ENCODE data around the gene HS6ST1. TPM values are rescaled to one million over a fixed set of nuclear protein-coding genes. Genes with fewer than 3 reads are reported as not detected.

The HS6ST1 gene
- total and polyA plus RNA-seq, 2 donors (not counting 3 experiments of a cell fraction or from before 2014, with no cell fraction given), result 12.8 to 19.4 TPM

GRCh38 chr2:128235581-128235980 is 83.1 kb downstream of the HS6ST1 start:
- Histone ChIP-seq H3K4me3 (replicated peaks in 1 of 3; ENCODE audit: insufficient read depth in 1 of 3, low read depth in 1 of 3, low read length in 3 of 3) (no peak overlapping the region), H3K9me1 (replicated peaks; ENCODE audit: control insufficient read depth, extremely low read depth, insufficient read depth, low read length) (no peaks in the 10 kb centered on the region), H3K27ac (ENCODE audit: insufficient read depth, low read depth, low read length) (no peak overlapping the region), H3K9me3 (replicated peaks; ENCODE audit: control insufficient read depth, insufficient read depth, low read length) (no peaks in the 10 kb centered on the region), H2AFZ (ENCODE audit: low read depth, low read length) (no peak overlapping the region), H3K4me2 (ENCODE audit: insufficient read depth, low read length) (no peak overlapping the region), H3K4me1 (ENCODE audit: control insufficient read depth, extremely low read depth, insufficient read depth, low read length) (peaks cover 6% of the 10 kb centered on the region), H3K79me2 (ENCODE audit: control insufficient read depth, insufficient read depth, low read length) (no peaks in the 10 kb centered on the region), H3K27me3 (ENCODE audit: control insufficient read depth in 2 of 2, insufficient read depth in 2 of 2, low read length in 2 of 2) (peaks cover 0 to 2% of the 10 kb centered on the region in 2 experiments), H3K36me3 (ENCODE audit: control insufficient read depth in 2 of 2, extremely low read depth in 1 of 2, insufficient read depth in 2 of 2, low read length in 2 of 2) (no peaks in the 10 kb centered on the region), H3K9ac (replicated peaks; ENCODE audit: extremely low read depth, insufficient read depth, low read length) (no peak overlapping the region), H4K20me1 (replicated peaks; ENCODE audit: control insufficient read depth, extremely low read depth, insufficient read depth, low read length) (no peaks in the 10 kb centered on the region)
- dilution Hi-C loops (cut with MboI; ENCODE audit: extremely low pct_ligation_motif_present, low sequenced_read_pairs) (no loop called here), intact Hi-C loops (cut with micrococcal nuclease) (no loop called here)
- no peak for FAIRE-seq
- DNase-seq (ENCODE audit: low read depth, low spot score), result no peak
- POLR2A ChIA-PET, result no interaction called here
- TF ChIP-seq JUN (IDR thresholded peaks at IDR 0.05; ENCODE audit: borderline replicate concordance, insufficient read depth, insufficient read length, low read depth) (no peak), GATA2 (IDR thresholded peaks at IDR 0.05; ENCODE audit: insufficient read depth, insufficient read length, low read depth, low read length) (no peak), POLR2AphosphoS5 (IDR thresholded peaks at IDR 0.05; ENCODE audit: insufficient read depth, low read depth, low read length) (no peak), EZH2 (IDR thresholded peaks at IDR 0.05; ENCODE audit: borderline replicate concordance, low read depth, low read length, severe bottlenecking) (no peak), MYC (IDR thresholded peaks at IDR 0.05; ENCODE audit: low read depth, low read length) (no peak), FOS (IDR thresholded peaks at IDR 0.05; ENCODE audit: borderline replicate concordance, insufficient read depth, low read length) (no peak)
- TF ChIP-seq, protein P1, sequence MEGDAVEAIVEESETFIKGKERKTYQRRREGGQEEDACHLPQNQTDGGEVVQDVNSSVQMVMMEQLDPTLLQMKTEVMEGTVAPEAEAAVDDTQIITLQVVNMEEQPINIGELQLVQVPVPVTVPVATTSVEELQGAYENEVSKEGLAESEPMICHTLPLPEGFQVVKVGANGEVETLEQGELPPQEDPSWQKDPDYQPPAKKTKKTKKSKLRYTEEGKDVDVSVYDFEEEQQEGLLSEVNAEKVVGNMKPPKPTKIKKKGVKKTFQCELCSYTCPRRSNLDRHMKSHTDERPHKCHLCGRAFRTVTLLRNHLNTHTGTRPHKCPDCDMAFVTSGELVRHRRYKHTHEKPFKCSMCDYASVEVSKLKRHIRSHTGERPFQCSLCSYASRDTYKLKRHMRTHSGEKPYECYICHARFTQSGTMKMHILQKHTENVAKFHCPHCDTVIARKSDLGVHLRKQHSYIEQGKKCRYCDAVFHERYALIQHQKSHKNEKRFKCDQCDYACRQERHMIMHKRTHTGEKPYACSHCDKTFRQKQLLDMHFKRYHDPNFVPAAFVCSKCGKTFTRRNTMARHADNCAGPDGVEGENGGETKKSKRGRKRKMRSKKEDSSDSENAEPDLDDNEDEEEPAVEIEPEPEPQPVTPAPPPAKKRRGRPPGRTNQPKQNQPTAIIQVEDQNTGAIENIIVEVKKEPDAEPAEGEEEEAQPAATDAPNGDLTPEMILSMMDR (IDR thresholded peaks at IDR 0.05; ENCODE audit: extremely low read depth in 1 of 2, insufficient read depth in 1 of 2, low read depth in 1 of 2, low read length in 2 of 2), result no peak
- CTCF ChIA-PET, result interaction anchor here (0.7 to 6.0 kb wide), 2 partner anchors 56 to 74 kb away, joined by 3 to 66 read pairs; no protein-coding TSS in a partner anchor
- no TSS peak for BruUV-seq (replicated peaks)
